ENCODE data around the gene DAGLB.

GRCh38 chr7:6417408-6417807 is 30.3 kb downstream of the DAGLB start:
- TF ChIP-seq YY1 (IDR thresholded peaks at IDR 0.05; ENCODE audit: insufficient read depth, insufficient read length) (no peak), ZNF274 (IDR thresholded peaks at IDR 0.05; ENCODE audit: low read depth, low read length) (no peak), SUZ12 (IDR thresholded peaks at IDR 0.05; ENCODE audit: extremely low read depth, insufficient read depth, insufficient read length) (no peak)
